H9 (cell line): ENCODE measurements around the gene SLC34A1. TPM values are rescaled to one million over a fixed set of nuclear protein-coding genes. Genes with fewer than 3 reads are reported as not detected.

ENCODE experiments used
- DNase-seq: peaks from one replicate; pipeline ENCODE4 v3.0.0-alpha.2; 2017
- H2AFZ ChIP-seq: one replicate; pipeline ENCODE4 v1.6.1; 2013; ENCODE audit warnings: mild to moderate bottlenecking, low read length, control low read depth, moderate library complexity
- H2AK5ac ChIP-seq: 2 replicates; pipeline ENCODE4 v1.6.1; 2013; ENCODE audit warnings: low read length, control low read depth, mixed read lengths; ENCODE audit not compliant: insufficient read length
- H2BK120ac ChIP-seq: one replicate; pipeline ENCODE4 v1.6.1; 2013; ENCODE audit warnings: low read depth, mild to moderate bottlenecking, low read length, control low read depth, inconsistent platforms; ENCODE audit not compliant: poor library complexity, severe bottlenecking
- H2BK12ac ChIP-seq: 2 replicates; pipeline ENCODE4 v1.6.1; 2013; ENCODE audit warnings: low read length, control low read depth, mixed read lengths, low read depth; ENCODE audit not compliant: insufficient read length
- H2BK15ac ChIP-seq: 2 replicates; pipeline ENCODE4 v1.6.1; 2013; ENCODE audit warnings: low read depth, low read length, control low read depth
- H2BK20ac ChIP-seq: one replicate; pipeline ENCODE4 v1.6.1; 2013; ENCODE audit warnings: low read depth, mild to moderate bottlenecking, low read length, control low read depth, inconsistent platforms; ENCODE audit not compliant: poor library complexity, severe bottlenecking
- H2BK5ac ChIP-seq: 2 replicates; pipeline ENCODE4 v1.6.1; 2013; ENCODE audit warnings: low read length, control low read depth, mixed read lengths; ENCODE audit not compliant: insufficient read length
- H3K14ac ChIP-seq: 2 replicates; pipeline ENCODE4 v1.6.1; 2013; ENCODE audit warnings: low read length, control low read depth; ENCODE audit not compliant: insufficient read depth
- H3K18ac ChIP-seq: 2 replicates; pipeline ENCODE4 v1.6.1; 2013; ENCODE audit warnings: low read depth, mild to moderate bottlenecking, mixed read lengths, low read length, control low read depth; ENCODE audit not compliant: insufficient read length
- H3K23ac ChIP-seq: 2 replicates; pipeline ENCODE4 v1.6.1; 2013; ENCODE audit warnings: low read length, control low read depth, mixed read lengths, low read depth; ENCODE audit not compliant: insufficient read length
- H3K23me2 ChIP-seq: 2 replicates; pipeline ENCODE4 v1.6.1; 2013; ENCODE audit warnings: low read depth, mild to moderate bottlenecking, mixed read lengths, low read length, control low read depth; ENCODE audit not compliant: insufficient read length, poor library complexity, severe bottlenecking
- H3K27ac ChIP-seq: 2 replicates; pipeline ENCODE4 v1.5.1; 2013; ENCODE audit warnings: low read length, control low read depth, mixed read lengths, low read depth; ENCODE audit not compliant: insufficient read length
- H3K27me3 ChIP-seq: 2 replicates; pipeline ENCODE4 v1.6.1; 2013; ENCODE audit warnings: low read length, control low read depth, inconsistent platforms; ENCODE audit not compliant: insufficient read depth
- H3K4ac ChIP-seq: 2 replicates; pipeline ENCODE4 v1.6.1; 2013; ENCODE audit warnings: low read depth, mild to moderate bottlenecking, control low read depth, inconsistent platforms, low read length, moderate library complexity
- H3K4me1 ChIP-seq: 2 replicates; pipeline ENCODE4 v1.6.1; 2013; ENCODE audit warnings: low read length, control low read depth, inconsistent platforms; ENCODE audit not compliant: insufficient read depth
- H3K4me2 ChIP-seq: 2 replicates; pipeline ENCODE4 v1.6.1; 2013; ENCODE audit warnings: low read length, control low read depth, mixed read lengths; ENCODE audit not compliant: insufficient read length, insufficient read depth
- H3K56ac ChIP-seq: 2 replicates; pipeline ENCODE4 v1.6.1; 2013; ENCODE audit warnings: low read depth, mild to moderate bottlenecking, mixed read lengths, low read length, control low read depth; ENCODE audit not compliant: insufficient read length
- H3K79me1 ChIP-seq: 2 replicates; pipeline ENCODE4 v1.6.1; 2013; ENCODE audit warnings: low read depth, mild to moderate bottlenecking, moderate library complexity, low read length, control low read depth, inconsistent platforms; ENCODE audit not compliant: insufficient read depth, poor library complexity, severe bottlenecking
- H3K79me2 ChIP-seq: 2 replicates; pipeline ENCODE4 v1.6.1; 2013; ENCODE audit warnings: low read length, control low read depth, inconsistent platforms; ENCODE audit not compliant: insufficient read depth
- H3K9ac ChIP-seq: 2 replicates; pipeline ENCODE4 v1.6.1; 2013; ENCODE audit warnings: low read length, control low read depth, mixed read lengths; ENCODE audit not compliant: insufficient read length; ENCODE audit errors: extremely low read depth
- H3K9me3 ChIP-seq: one replicate; pipeline ENCODE4 v1.6.1; 2013; ENCODE audit warnings: low read depth, low read length, inconsistent platforms; ENCODE audit not compliant: control insufficient read depth
- H3T11ph ChIP-seq: one replicate; pipeline ENCODE4 v1.6.1; 2013; ENCODE audit warnings: mild to moderate bottlenecking, low read length, control low read depth, inconsistent platforms
- H4K20me1 ChIP-seq: one replicate; pipeline ENCODE4 v1.6.1; 2013; ENCODE audit not compliant: control insufficient read depth, insufficient read length, insufficient read depth
- H4K5ac ChIP-seq: 2 replicates; pipeline ENCODE4 v1.6.1; 2013; ENCODE audit warnings: low read depth, mild to moderate bottlenecking, mixed read lengths, low read length, control low read depth; ENCODE audit not compliant: insufficient read length
- H4K8ac ChIP-seq: replicated peaks from 2 replicates; pipeline ENCODE4 v1.6.1; 2013; ENCODE audit warnings: low read length, control low read depth, mixed read lengths, low read depth; ENCODE audit not compliant: insufficient read length
- H4K91ac ChIP-seq: 2 replicates; pipeline ENCODE4 v1.6.1; 2013; ENCODE audit warnings: low read depth, mild to moderate bottlenecking, moderate library complexity, mixed read lengths, low read length, control low read depth; ENCODE audit not compliant: insufficient read length
- H3K27ac Mint-ChIP-seq, 3 experiments: 2 replicates in 2 of 3; 3 replicates in 1 of 3; pipeline ENCODE4 v1.8.0; 2020 to 2021; ENCODE audit warnings: mixed read lengths in 3 of 3, mild to moderate bottlenecking in 1 of 3, moderate library complexity in 1 of 3
- H3K27me3 Mint-ChIP-seq: 2 replicates; pipeline ENCODE4 v1.8.0; 2021; ENCODE audit warnings: low read depth, mild to moderate bottlenecking, moderate library complexity, mixed read lengths
- H3K36me3 Mint-ChIP-seq, 3 experiments: 2 replicates in 2 of 3; 3 replicates in 1 of 3; pipeline ENCODE4 v1.8.0; 2020 to 2021; ENCODE audit warnings: low read depth in 3 of 3, mixed read lengths in 3 of 3; ENCODE audit not compliant: insufficient read depth in 1 of 3
- H3K4me1 Mint-ChIP-seq, 2 experiments: 2 replicates each; pipeline ENCODE4 v1.8.0; 2020; ENCODE audit warnings: mixed read lengths in 2 of 2
- H3K4me3 Mint-ChIP-seq, 2 experiments: 2 replicates in 1 of 2; 3 replicates in 1 of 2; pipeline ENCODE4 v1.8.0; 2020 to 2021; ENCODE audit warnings: mild to moderate bottlenecking in 2 of 2, mixed read lengths in 2 of 2, moderate library complexity in 1 of 2
- H3K9me3 Mint-ChIP-seq, 2 experiments: 2 replicates in 1 of 2; 3 replicates in 1 of 2; pipeline ENCODE4 v1.8.0; 2020; ENCODE audit warnings: mild to moderate bottlenecking in 2 of 2, mixed read lengths in 2 of 2, moderate library complexity in 1 of 2
- WGBS: extraction: QIAGEN DNeasy Blood & Tissue Kit; methylation state at CpG from one replicate; pipeline ENCODE4 v1.1.7; 2013; ENCODE audit warnings: missing lambda C conversion rate, low lambda C conversion rate, mixed read lengths; ENCODE audit not compliant: insufficient read length; ENCODE audit errors: extremely low coverage; 5-methylcytosine and 5-hydroxymethylcytosine counted together
- total RNA-seq: library from RNA; stranded (reverse); gene quantifications from 2 replicates; pipeline ENCODE4 v1.2.1, GENCODE V29; 2021
- TF ChIP-seq, protein P1 (sequence below): fragments of 200-600 bp; sonication (generic); conservative IDR thresholded peaks from 3 replicates; pipeline ENCODE4 v1.8.0; 2021; ENCODE audit warnings: antibody characterized with exemption, mild to moderate bottlenecking

Gene SLC34A1
- total RNA-seq, 1 experiment from 2014 or later, result not detected

DNA sequence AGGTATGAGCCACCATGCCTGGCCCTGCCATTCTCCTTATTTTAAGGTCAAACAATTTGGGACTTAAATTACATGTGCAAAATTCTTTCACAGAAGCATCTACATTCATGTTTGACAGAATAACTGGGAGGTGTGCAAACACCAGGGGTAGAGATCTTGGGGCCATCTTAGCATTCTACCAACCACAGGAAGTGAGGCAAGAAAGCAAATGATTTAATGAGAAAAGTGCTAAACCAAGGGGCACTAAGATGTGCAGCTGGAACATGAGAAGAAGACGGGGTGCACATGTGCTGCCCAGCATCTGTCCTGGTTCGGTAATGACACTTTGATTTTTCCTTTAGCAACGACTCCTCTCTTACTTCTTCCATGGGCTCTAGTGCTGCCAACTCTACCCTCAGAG lies 26.3 kb downstream of the SLC34A1 start:
- peaks cover 86% of the 10 kb centered on the region for H3K27me3 Mint-ChIP-seq
- no peak overlapping the region for H2AFZ ChIP-seq

More for the DNA sequence above, 26.3 kb downstream of the SLC34A1 start:
- Histone ChIP-seq H3T11ph (no peak overlapping the region), H3K18ac (no peak overlapping the region), H2BK15ac (no peak overlapping the region), H3K79me1 (no peaks in the 10 kb centered on the region), H3K27me3 (no peaks in the 10 kb centered on the region; the same call in 1 of the 2 replicates), H3K4me1 (no peaks in the 10 kb centered on the region), H3K56ac (no peak overlapping the region), H3K27ac (no peak overlapping the region), H2BK20ac (no peak overlapping the region), H2BK12ac (no peak overlapping the region), H2AK5ac (no peak overlapping the region), H4K5ac (no peak overlapping the region), H3K4ac (no peak overlapping the region), H3K4me2 (no peak overlapping the region), H4K20me1 (no peaks in the 10 kb centered on the region), H3K9ac (no peak overlapping the region), H4K91ac (no peak overlapping the region), H3K79me2 (no peaks in the 10 kb centered on the region), H4K8ac (no peak overlapping the region), H3K23me2 (no peaks in the 10 kb centered on the region), H3K9me3 (no peaks in the 10 kb centered on the region), H2BK120ac (no peak overlapping the region), H2BK5ac (no peak overlapping the region), H3K23ac (no peak overlapping the region), H3K14ac (no peak overlapping the region)
- no peaks in the 10 kb centered on the region; a peak in 1 of 5 replicates for H3K9me3 Mint-ChIP-seq
- H3K4me3 Mint-ChIP-seq, result no peak overlapping the region
- no peaks in the 10 kb centered on the region for H3K36me3 Mint-ChIP-seq
- TF ChIP-seq, protein P1, sequence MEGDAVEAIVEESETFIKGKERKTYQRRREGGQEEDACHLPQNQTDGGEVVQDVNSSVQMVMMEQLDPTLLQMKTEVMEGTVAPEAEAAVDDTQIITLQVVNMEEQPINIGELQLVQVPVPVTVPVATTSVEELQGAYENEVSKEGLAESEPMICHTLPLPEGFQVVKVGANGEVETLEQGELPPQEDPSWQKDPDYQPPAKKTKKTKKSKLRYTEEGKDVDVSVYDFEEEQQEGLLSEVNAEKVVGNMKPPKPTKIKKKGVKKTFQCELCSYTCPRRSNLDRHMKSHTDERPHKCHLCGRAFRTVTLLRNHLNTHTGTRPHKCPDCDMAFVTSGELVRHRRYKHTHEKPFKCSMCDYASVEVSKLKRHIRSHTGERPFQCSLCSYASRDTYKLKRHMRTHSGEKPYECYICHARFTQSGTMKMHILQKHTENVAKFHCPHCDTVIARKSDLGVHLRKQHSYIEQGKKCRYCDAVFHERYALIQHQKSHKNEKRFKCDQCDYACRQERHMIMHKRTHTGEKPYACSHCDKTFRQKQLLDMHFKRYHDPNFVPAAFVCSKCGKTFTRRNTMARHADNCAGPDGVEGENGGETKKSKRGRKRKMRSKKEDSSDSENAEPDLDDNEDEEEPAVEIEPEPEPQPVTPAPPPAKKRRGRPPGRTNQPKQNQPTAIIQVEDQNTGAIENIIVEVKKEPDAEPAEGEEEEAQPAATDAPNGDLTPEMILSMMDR, result no peak
- no peak overlapping the region; a peak in 1 of 7 replicates for H3K27ac Mint-ChIP-seq
- no peak for DNase-seq
- no CpG with 5 or more reads among the region's 3 CpGs for WGBS
- H3K4me1 Mint-ChIP-seq, result peaks cover 0 to 2% of the 10 kb centered on the region in 2 experiments; a peak in 1 of 4 replicates
